GM19328 (cell line): ENCODE results near the gene UBE2J2.

Source experiments
- ATAC-seq: cut with Tn5 transposase; IDR thresholded peaks from one replicate; pipeline ENCODE4 v1.9.1; 2021; ENCODE audit warnings: mild to moderate bottlenecking, moderate library complexity; ENCODE audit not compliant: unreplicated experiment

UBE2J2 gene

DNA sequence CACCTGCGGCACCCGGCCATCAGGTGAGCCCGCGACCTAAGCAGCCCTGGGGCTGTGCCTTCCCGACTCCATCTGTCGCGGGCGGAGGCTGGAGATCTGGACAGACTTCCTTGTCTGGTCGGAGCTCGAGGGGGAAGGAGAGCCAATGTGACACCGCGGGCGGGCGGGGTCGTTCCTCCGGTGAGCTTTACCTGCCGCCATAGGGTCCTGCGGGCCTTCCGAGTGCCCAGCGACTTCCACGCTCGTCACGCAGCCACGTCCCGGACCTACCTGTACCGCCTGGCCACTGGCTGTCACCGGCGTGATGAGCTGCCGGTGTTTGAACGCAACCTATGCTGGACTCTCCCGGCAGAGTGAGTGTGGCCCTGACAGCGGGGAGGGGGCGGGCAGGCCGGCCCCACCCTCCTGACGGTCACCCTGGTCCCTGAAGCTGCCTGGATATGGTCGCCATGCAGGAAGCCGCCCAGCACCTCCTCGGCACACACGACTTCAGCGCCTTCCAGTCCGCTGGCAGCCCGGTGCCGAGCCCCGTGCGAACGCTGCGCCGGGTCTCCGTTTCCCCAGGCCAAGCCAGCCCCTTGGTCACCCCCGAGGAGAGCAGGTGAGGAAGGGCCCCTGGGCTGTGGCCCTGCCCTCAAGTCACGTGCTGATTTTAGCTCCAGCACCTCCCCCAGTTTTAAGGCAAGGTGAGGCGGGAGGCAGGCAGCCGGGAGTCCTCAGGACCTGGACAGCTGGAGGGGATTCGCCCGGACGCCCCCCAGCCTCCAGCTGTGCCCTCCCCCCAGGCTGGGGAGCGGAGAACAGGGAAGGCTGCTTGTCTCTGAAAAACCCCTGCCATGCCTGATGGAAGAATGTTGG is 35.8 kb upstream of the UBE2J2 start:
- no peak for ATAC-seq

DNA sequence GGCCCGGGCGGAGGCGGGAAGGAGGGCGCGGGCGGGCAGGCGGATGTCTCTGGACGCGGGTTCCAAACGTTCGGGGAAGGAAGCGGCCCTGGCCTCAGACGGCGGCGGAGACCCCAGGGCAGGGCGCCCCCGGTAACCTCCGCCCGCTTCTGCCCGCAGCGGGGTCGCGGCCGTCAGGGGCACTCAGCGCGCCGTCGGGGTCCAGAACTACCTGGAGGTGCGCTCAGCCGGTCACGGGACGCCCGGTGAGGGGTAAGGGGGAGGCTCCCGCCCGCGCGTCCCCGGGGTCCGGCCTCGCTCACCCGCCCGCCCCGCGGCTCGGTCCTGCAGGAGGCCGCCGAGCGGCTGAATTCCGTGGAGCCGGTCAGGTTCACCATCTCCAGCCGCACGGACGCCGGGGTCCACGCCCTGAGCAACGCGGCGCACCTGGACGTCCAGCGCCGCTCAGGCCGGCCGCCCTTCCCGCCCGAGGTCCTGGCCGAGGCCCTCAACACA is 35.1 kb upstream of the UBE2J2 start:
- no peak for ATAC-seq

DNA sequence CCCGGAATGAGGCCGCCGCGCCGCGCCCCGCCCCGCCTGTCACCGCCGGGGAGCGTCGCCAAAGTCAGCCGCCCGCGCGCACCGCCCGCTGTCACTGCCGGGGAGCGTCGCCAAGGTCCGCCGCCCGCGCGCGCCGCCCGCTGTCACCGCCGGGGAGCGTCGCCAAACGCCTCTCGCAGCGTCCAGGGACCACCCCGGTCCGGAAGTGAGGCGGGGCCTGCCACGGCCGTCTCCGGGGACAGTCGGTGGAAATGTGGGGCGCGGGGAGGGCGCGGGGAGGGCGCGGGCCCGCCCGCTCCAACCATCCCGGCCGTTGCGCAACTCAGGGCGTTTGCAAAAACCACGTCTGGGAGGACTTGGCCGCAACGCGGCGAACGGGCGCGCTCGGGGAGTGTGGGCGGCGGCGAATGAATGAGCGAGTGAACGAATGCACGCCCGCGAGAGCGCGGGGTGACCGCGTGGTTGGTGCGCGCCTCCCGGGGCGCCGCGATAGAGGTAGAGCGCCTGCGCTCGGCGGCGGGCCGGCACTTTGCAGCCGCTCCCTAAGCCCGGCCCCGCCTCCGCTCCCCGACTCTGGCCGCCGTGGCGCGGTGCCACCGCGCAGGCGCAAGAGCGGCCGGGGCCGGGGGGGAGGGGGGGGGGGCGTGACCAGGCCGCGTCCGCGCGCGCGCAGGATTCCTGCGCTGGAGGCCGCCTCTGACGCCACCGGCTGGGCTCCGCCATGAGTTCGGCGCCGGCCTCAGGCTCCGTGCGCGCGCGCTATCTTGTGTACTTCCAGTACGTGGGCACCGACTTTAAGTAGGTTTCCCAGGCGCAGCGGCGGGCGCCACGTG is 34.5 kb upstream of the UBE2J2 start, which contains the start of the genes ACAP3 and PUSL1:
Gene ACAP3 (minus strand): TSS at position 8 of the 833 bp plus-strand sequence. CDS start 115 bp downstream, outside the sequence.
Gene PUSL1 (plus strand): TSS at position 675 of the 833 bp plus-strand sequence. CDS start 47 bp downstream, at position 722.
- ATAC-seq: peak; percentile 59

DNA sequence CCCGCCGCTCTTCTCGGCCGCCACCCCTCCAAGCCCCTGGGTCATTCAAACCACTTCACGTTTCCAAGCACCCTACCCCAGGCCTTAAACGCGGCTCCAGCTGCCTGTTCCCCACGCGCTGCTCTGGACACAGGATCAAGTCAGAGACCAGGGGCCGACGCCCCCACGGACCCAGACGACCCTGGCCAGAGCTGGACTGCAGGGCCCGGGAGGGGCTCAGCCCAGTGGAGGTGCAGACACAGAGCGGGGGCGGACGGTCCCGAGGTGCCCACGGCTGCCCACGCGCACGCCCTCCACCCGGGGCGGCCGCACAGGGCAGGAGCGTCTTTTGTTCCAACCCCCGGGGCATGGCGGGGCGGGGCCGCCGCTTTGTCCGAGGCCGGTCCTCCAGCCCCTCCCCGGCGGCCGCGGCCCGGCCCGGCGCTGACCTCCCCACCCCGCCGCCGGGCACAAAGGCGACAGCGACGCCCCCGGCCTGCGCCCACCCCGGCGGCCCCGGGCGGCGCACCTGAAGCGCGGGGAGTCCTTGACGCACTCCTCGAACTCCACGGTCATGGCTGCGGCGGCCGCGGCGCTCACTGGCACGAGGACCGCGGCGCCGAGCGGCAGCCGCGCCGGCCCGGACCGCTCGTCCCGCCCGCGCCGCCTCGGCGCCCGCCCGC is 33.7 kb upstream of the UBE2J2 start:
- no peak for ATAC-seq

DNA sequence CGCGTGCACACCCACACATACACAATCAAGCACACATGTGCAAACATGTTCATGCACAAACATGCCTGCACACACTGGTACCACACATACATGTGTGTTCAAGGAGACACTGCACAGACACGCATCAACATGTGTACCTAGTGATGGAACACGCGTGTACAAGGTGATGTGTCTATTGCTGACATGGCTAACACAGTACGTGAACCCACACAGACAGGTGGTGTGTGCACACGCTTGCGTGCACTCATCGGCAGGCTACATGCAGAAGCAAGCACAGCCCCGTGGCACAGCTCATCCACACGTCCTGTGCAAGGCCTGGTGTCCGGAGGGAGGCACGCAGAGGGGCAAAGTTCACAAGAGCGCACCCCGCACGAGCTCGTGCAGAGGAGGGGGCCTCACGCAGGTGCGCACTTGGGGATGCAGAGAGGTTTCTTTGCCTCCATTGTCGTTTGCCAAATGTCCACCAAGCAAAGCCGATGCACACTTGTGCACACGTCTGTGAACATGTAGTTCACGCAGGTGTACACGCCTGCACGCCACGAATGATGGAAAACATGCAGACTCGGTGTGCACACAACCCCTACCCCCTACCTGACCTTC is 33.1 kb upstream of the UBE2J2 start:
- ATAC-seq: no peak

DNA sequence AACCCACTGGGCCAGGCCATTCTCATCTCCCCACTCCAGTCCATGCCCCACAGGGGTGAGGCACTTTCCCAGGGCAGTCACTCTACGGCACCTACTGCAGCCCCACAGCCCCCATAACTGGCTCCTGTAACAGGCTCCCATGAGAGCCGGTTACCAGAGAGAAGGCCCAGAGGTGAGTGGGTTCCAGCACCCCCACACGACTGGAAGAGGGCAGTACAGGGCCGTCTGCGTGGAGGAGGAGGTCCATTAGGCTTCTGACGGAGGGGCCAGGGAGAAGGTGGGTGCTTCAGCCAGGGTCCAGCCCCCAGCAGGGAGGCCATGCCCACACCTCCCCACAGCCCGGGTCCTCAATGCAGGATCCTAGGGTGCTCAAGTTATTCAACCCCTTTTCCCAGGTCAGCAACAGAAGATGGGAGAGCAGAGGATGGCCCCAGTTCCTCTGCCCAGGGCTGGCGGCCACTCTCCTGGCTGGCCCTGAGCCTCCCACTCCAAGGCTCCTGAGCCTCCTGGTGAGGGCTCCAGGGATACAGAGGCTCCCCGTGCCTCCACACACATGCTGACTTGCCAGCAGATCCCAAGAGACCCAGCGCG is 32.5 kb upstream of the UBE2J2 start:
- ATAC-seq: no peak

DNA sequence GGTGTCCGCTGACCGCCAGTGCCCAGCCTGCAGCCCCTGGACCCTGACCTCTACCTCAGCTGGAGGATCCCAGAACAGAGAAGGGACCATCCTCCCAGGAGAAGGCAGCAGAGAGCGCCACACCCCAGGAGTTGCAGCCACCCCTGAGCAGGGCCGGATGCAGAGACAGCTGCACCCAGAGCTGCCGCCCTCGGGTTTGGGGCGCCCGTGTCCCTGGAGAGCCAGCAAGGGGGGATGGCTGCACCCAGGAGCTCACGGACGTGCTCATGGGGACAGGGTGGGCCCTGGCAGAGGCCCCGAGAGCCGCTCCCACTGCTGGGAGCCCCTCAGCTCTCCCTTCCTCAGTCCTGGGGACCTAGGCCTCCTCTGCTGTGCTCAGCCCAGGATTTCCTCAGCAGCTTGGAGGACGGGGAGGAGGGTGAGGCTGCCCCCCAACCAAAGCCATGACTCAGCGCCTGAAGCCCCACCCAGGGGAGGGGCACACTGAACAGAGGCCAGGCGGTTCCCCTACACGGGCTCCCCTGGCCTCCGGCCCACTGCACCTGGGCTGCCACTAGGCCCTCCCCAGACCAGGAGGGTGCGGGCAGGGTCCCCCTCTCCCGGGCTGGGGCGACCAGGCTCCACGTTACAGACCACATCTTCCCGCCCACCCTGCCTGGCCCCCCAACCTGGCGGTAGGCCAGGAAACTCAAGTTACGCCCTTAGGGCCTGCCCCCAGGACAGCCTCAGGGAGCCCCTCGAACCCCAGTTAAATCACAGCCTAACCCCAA is 31.8 kb upstream of the UBE2J2 start:
- no peak for ATAC-seq

DNA sequence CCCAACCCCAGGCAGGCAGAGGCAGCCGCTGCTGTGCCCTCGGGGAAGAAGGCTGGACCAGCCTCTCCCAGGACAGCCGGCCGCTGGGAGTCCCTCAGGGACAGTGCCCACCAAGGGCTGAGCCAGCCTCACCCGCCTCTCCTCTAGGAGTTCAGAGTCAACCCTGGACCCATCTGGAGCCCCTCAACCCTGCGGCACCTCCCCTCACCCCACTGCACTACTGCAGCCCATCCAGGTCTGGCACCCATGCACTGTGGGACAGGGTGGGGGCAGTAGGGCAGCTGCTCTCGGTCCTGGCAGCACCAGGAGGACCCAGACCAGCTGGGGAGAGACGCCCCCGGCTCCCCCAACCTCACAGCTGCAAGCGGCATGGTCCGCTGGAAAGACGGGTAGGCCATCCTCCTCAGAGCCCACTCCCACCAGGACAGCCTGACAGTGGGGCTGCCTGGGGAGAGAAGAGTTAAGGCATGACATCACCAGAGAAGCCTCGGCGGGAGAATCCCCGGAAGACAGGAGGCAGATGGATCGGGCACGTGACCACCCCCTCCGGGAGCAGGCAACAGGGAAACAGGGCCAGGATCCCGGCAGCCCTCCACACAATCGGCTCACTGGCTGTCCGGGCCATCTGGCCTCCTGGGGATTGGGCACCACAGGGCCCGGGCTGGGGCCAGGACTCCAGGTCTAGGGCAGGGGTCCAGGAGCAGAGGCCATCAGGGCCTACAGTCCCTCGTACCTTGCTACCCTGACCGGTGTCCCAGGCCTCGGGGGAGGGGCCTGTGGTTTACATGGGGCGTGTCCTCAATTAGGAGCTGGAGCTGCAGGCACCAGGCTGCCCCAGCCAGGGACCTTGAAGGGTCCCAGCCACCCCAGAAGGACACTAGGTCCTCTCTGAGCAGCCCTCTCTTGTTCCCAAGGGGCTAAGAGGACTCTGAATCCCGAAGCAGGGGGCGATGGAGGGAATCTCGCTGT is 31.0 kb upstream of the UBE2J2 start:
- ATAC-seq: no peak

GRCh38 chr1:1303736-1304135 is 30.1 kb upstream of the UBE2J2 start:
- no peak for ATAC-seq

DNA sequence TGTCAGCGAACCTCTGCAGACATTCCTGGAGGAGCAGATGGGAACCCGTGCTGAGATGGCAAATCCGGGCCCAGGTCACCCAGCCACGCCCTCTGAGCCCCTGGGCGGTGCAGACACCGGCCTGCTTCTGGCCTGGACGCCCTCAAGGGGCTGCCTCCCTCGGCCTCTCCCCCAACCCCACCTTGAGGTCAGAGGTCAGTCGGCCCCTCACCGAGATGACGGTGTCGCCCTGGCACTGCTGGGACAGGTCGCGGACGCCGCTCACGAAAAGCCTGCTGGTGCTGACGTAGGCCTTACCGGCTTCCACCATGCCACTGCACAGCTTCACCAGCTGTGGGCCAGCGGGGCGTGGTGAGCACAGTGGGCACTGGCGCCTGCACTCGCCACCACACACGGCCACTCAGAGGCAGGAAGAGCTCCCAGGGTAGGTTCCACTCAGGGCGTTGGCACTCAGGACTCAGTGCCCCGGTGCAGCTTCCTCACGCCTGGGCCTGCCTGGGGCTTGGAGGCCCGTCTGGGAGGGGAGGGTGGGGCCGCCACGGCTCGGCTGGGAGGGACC is 29.4 kb upstream of the UBE2J2 start:
- no peak for ATAC-seq

DNA sequence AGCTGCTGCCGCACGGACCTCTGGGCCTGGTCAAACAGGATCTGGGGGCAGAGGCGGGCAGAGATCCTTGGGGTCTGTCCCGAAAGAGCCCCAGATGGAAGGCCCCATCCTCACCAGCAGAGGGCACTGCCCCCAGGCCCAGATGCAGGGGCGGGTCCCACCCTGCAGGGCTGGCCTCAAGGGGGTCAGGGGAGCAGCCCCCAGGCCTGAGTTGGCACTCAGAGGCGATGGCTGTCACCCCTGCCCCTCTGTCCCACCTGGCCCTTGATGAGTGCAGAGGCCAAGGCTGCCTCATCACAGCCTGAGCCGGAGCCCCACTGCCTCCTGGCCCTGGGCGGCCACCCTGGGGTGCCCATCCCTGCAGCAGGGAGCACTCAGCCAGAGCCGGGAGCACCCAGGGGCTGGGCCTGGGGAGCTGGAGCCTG is 28.4 kb upstream of the UBE2J2 start:
- no peak for ATAC-seq

GRCh38 chr1:1300352-1300739 is 26.7 kb upstream of the UBE2J2 start:
- ATAC-seq: no peak

DNA sequence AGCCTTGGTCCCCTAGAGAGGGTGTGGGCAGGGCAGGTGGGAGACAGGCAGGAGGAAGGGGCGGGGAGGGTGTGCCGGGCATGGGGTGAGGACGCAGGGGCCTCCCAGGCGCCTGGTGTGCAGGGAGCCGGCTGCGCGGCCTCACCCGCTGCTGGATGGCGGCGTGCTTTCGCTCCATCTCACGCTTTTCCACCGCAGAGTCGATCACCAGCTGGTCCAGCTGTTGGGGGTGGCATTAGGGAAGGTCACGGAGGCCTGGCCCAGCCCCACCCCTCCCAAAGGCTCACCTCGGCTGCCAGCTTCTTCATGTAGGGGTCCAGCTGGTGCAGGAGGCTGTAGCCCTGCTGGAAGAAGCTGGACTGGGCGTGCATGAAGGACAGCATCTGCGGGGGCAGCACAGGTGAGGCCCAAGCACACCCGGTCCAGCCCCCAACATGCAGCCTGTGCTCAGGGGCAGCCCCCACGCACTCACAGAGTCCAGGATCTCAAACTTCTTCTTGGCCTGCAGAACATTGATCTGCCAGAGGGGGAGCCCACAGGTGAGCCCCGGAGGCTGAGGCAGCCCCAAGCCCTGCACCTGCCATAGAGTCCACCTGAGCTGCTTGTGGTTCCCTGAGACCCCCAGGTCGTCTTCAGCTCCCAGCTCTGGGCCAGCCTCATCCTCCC is 26.2 kb upstream of the UBE2J2 start:
- no peak for ATAC-seq

- no peak for ATAC-seq
Observed at GRCh38 chr1:1298861-1299685, 25.4 kb upstream of the UBE2J2 start.

DNA sequence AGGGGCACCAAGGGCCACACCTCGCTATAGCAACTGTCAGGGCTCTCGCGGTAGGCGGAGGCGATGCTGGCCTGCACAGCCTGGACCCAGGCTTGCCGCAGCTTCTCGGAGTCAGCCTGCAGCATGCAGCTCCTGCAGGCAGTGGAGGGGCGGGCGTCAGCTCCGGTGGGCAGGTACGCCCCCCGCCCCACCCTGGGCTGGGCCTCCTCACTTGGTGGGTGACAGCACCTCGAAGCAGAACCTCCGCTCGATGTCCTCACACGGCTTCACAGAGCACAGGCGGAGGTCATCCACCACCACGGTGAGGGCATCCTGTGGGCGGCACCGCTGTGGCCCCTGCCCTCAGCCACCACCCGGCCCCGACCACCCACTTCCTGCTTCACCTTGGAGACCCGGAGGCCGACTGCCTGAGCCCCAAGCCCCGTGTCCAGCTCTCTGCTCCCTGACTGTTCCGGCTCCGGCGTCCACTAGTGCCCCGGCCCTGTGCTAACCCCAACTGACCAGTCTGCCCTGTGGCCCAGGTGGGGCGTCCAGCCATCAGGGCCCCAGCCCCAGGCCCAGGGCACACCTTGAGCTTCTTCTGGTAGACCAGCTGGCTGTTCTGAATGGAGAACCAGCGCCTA is 24.3 kb upstream of the UBE2J2 start:
- ATAC-seq: no peak
